CD14-positive monocyte (primary cell): ENCODE measurements around the gene OR8G1. TPM values are rescaled to one million over a fixed set of nuclear protein-coding genes. Genes with fewer than 3 reads are reported as not detected.

Experiments used
- DNase-seq, 3 donors: peaks; one replicate each; pipeline ENCODE4 v3.0.0-alpha.2; 2011 to 2022
- H2AFZ ChIP-seq: 2 replicates; pipeline ENCODE4 v1.6.0; 2012; ENCODE audit warnings: mild to moderate bottlenecking, low read depth, low read length, inconsistent platforms; ENCODE audit not compliant: insufficient read depth, poor library complexity, severe bottlenecking
- H3K27ac ChIP-seq, 2 donors: 1 replicate in 1 of 2; 2 replicates in 1 of 2; pipeline ENCODE4 v1.5.1; 2012 to 2013; ENCODE audit warnings: low read length in 2 of 2, control low read depth in 1 of 2, inconsistent platforms in 1 of 2, low read depth in 1 of 2, mild to moderate bottlenecking in 1 of 2
- H3K27me3 ChIP-seq, 2 donors: one replicate each; pipeline versions ENCODE4 v1.6.0 to v1.6.1; 2011 to 2013; ENCODE audit warnings: low read length in 2 of 2; ENCODE audit not compliant: control insufficient read depth in 2 of 2, insufficient read depth in 2 of 2
- H3K36me3 ChIP-seq, 2 donors: replicated peaks in 1 of 2; 1 replicate in 1 of 2; 2 replicates in 1 of 2; pipeline versions ENCODE4 v1.5.1 to v1.6.1; 2012 to 2013; ENCODE audit warnings: low read length in 2 of 2, control low read depth in 1 of 2, inconsistent platforms in 1 of 2, mild to moderate bottlenecking in 1 of 2; ENCODE audit not compliant: insufficient read depth in 2 of 2, control insufficient read depth in 1 of 2
- H3K4me1 ChIP-seq, 2 donors: 1 replicate in 1 of 2; 2 replicates in 1 of 2; pipeline versions ENCODE4 v1.5.1 to v1.6.1; 2012 to 2013; ENCODE audit warnings: low read length in 2 of 2, control low read depth in 1 of 2, inconsistent platforms in 1 of 2, mild to moderate bottlenecking in 1 of 2, moderate library complexity in 1 of 2; ENCODE audit not compliant: insufficient read depth in 2 of 2, control insufficient read depth in 1 of 2
- H3K4me2 ChIP-seq: replicated peaks from 2 replicates; pipeline ENCODE3; 2012; ENCODE audit warnings: low read length, moderate library complexity, mild to moderate bottlenecking; ENCODE audit not compliant: poor library complexity, severe bottlenecking; ENCODE audit errors: extremely low read depth
- H3K4me3 ChIP-seq, 3 experiments: fragments of 200-600 bp in 1 of 3; sonication (generic) in 1 of 3; replicated peaks in 1 of 3; 1 replicate in 2 of 3; 2 replicates in 1 of 3; pipeline ENCODE4 v1.5.1; 2011 to 2013; ENCODE audit warnings: low read length in 3 of 3, mild to moderate bottlenecking in 3 of 3, control low read depth in 2 of 3, low read depth in 2 of 3, inconsistent platforms in 1 of 3, moderate library complexity in 1 of 3
- H3K79me2 ChIP-seq: 2 replicates; pipeline ENCODE4 v1.6.0; 2012; ENCODE audit warnings: mild to moderate bottlenecking, control low read depth, inconsistent platforms, low read length, moderate library complexity; ENCODE audit not compliant: insufficient read depth
- H3K9ac ChIP-seq: 2 replicates; pipeline ENCODE4 v1.6.0; 2017; ENCODE audit warnings: low read length, mild to moderate bottlenecking; ENCODE audit not compliant: insufficient read depth, poor library complexity, severe bottlenecking
- H3K9me3 ChIP-seq, 2 donors: replicated peaks in 1 of 2; 1 replicate in 1 of 2; 2 replicates in 1 of 2; pipeline versions ENCODE4 v1.5.1 to v1.6.1; 2012 to 2013; ENCODE audit warnings: low read length in 2 of 2, control low read depth in 1 of 2; ENCODE audit not compliant: control insufficient read depth in 1 of 2, insufficient read depth in 1 of 2
- H4K20me1 ChIP-seq: 2 replicates; pipeline ENCODE4 v1.6.0; 2012; ENCODE audit warnings: mild to moderate bottlenecking, low read length, control low read depth, moderate library complexity; ENCODE audit not compliant: insufficient read depth
- H3K27ac Mint-ChIP-seq, 7 donors: one replicate each; pipeline ENCODE4 v1.8.0; 2020; ENCODE audit warnings: mild to moderate bottlenecking in 7 of 7, mixed read lengths in 7 of 7, moderate library complexity in 6 of 7, inconsistent platforms in 2 of 7
- H3K27me3 Mint-ChIP-seq, 3 donors: one replicate each; pipeline ENCODE4 v1.8.0; 2021 to 2022; ENCODE audit warnings: low read depth in 3 of 3, mild to moderate bottlenecking in 3 of 3, mixed read lengths in 3 of 3, moderate library complexity in 3 of 3, inconsistent platforms in 1 of 3
- H3K36me3 Mint-ChIP-seq, 2 donors: one replicate each; pipeline ENCODE4 v1.8.0; 2020; ENCODE audit warnings: mixed read lengths in 2 of 2, inconsistent platforms in 1 of 2, mild to moderate bottlenecking in 1 of 2
- H3K4me1 Mint-ChIP-seq: one replicate; pipeline ENCODE4 v1.8.0; 2020; ENCODE audit warnings: mild to moderate bottlenecking, mixed read lengths
- H3K4me3 Mint-ChIP-seq, 2 donors: one replicate each; pipeline ENCODE4 v1.8.0; 2020; ENCODE audit warnings: mild to moderate bottlenecking in 2 of 2, mixed read lengths in 2 of 2, moderate library complexity in 1 of 2
- H3K9me3 Mint-ChIP-seq, 7 donors: one replicate each; pipeline ENCODE4 v1.8.0; 2020 to 2022; ENCODE audit warnings: mixed read lengths in 7 of 7, mild to moderate bottlenecking in 6 of 7, moderate library complexity in 6 of 7, inconsistent platforms in 2 of 7
- CTCF ChIP-seq: fragments of 200-600 bp; IDR thresholded peaks from one replicate; pipeline ENCODE4 v1.8.0; 2022; ENCODE audit warnings: antibody characterized with exemption, mild to moderate bottlenecking
- WGBS: methylation state at CpG from one replicate; pipeline ENCODE4 v1.1.5; 2013; ENCODE audit warnings: missing lambda C conversion rate; ENCODE audit not compliant: insufficient coverage; 5-methylcytosine and 5-hydroxymethylcytosine counted together
- intact Hi-C, 2 donors: fragments of 100-400 bp; cut with micrococcal nuclease; formaldehyde crosslinking; loops; one replicate each; pipeline versions ENCODE4 v1.15.0 to v1.15.1; 2023
- polyA minus RNA-seq: library from RNA; depleted of rRNA, polyadenylated mRNA; stranded (reverse); fragments of >200 nt; gene quantifications from 2 replicates; pipeline ENCODE4 v1.2.3, GENCODE V29; 2012
- polyA plus RNA-seq, 3 donors: library from polyadenylated mRNA; depleted of rRNA in 1 of 3; unstranded in 2 of 3; stranded (reverse) in 1 of 3; fragments of 300-500 nt in 2 of 3; fragments of >200 nt in 1 of 3; fragmentation: Illumina TruSeq in 2 of 3; gene quantifications; 1 replicate in 2 of 3; 2 replicates in 1 of 3; pipeline ENCODE4 v1.2.3, GENCODE V29; 2012 to 2021
- total RNA-seq, 12 experiments: library from RNA in 1 of 12; stranded (reverse) in 1 of 12; fragments of 120-200 nt in 1 of 12; gene quantifications; one replicate each; pipeline ENCODE4 v1.2.4 and lab custom pipeline; 2013 to 2026; ENCODE audit warnings: mixed read lengths in 6 of 12, inconsistent platforms in 1 of 12

The OR8G1 gene
- total RNA-seq (2013): not detected
- polyA plus RNA-seq: not detected
- not detected in 2 replicates for polyA minus RNA-seq
- 0 to 1.7 (median 0.08) reads per million in 11 experiments for total RNA-seq (lab: John Stamatoyannopoulos, UW)

GRCh38 chr11:124240621-124241397 is at the start of gene OR8G1:
OR8G1 (plus strand) TSS chr11:124241095; CDS start chr11:124249676, 8,581 bp downstream.
- Histone ChIP-seq H3K4me2 (no peak within 1 kb of the TSS), H3K9ac (no peak within 1 kb of the TSS), H3K4me3 (no peak within 1 kb of the TSS), H4K20me1 (no peaks in the 10 kb centered on the region), H3K79me2 (no peaks in the 10 kb centered on the region), H3K27me3 (no peaks in the 10 kb centered on the region), H3K4me1 (no peaks in the 10 kb centered on the region), H3K36me3 (no peaks in the 10 kb centered on the region), H2AFZ (no peak within 1 kb of the TSS), H3K27ac (no peak within 1 kb of the TSS), H3K9me3 (no peaks in the 10 kb centered on the region)
- H3K9me3 Mint-ChIP-seq: peaks cover 0 to 5% (median 2%) of the 10 kb centered on the region in 7 donors
- no peak for DNase-seq
- intact Hi-C loops: no loop called here
- no peak for TF ChIP-seq CTCF
- no peak within 1 kb of the TSS for H3K27ac Mint-ChIP-seq
- H3K4me1 Mint-ChIP-seq: peaks cover 3% of the 10 kb centered on the region
- no peaks in the 10 kb centered on the region for H3K36me3 Mint-ChIP-seq
- H3K4me3 Mint-ChIP-seq: no peak within 1 kb of the TSS
- 70% methylated on average over 3 of the region's 3 CpGs for WGBS
- no peaks in the 10 kb centered on the region for H3K27me3 Mint-ChIP-seq

GRCh38 chr11:124193221-124194010 is 47.5 kb upstream of the OR8G1 start:
- H3K9me3 ChIP-seq: no peaks in the 10 kb centered on the region
- TF ChIP-seq CTCF: no peak
- peak overlapping the region in 2 of 3 experiments; percentile 13 to 43 for H3K4me3 ChIP-seq
- peak overlapping the region in 1 of 2 donors; percentile 35 for H3K4me3 Mint-ChIP-seq
- H3K4me1 ChIP-seq: peaks cover 14 to 15% of the 10 kb centered on the region in 2 donors
- H3K4me2 ChIP-seq: peak overlapping the region; percentile 59
- no peaks in the 10 kb centered on the region for H3K27me3 ChIP-seq
- no peaks in the 10 kb centered on the region for H3K79me2 ChIP-seq
- no peaks in the 10 kb centered on the region for H3K9me3 Mint-ChIP-seq
- H3K36me3 Mint-ChIP-seq: no peaks in the 10 kb centered on the region
- intact Hi-C loops: loop anchor here in 1 of 2 donors (5.0 kb wide), 1 partner anchor 121 kb away; no protein-coding TSS in a partner anchor
- WGBS: 67% methylated on average over 4 of the region's 6 CpGs
- H3K4me1 Mint-ChIP-seq: peaks cover 18% of the 10 kb centered on the region
- H3K27ac ChIP-seq: peak overlapping the region in 1 of 2 donors; percentile 80
- peak overlapping the region; percentile 19 for H3K9ac ChIP-seq
- H3K27ac Mint-ChIP-seq: peak overlapping the region; percentile 68 to 91 (median 79)
- H4K20me1 ChIP-seq: no peaks in the 10 kb centered on the region
- H2AFZ ChIP-seq: peak overlapping the region; percentile 48
- DNase-seq: peak; percentile 21 to 45 (median 40)
- no peaks in the 10 kb centered on the region for H3K36me3 ChIP-seq
- H3K27me3 Mint-ChIP-seq: peaks cover 0 to 5% (median 3%) of the 10 kb centered on the region in 3 donors
